HG03575 (cell line): ENCODE results near the gene ANXA4.
"Not testable (repeated sequence)": the region's sequence is repeated elsewhere in the genome, so short reads cannot be mapped to it uniquely, and the experiment has no call there.

Experiments
- ATAC-seq: cut with Tn5 transposase; IDR thresholded peaks from one replicate; pipeline ENCODE4 v1.9.1; 2021; ENCODE audit not compliant: unreplicated experiment, insufficient number of reproducible peaks, low FRiP score; ENCODE audit errors: extremely low read depth

Gene ANXA4

DNA sequence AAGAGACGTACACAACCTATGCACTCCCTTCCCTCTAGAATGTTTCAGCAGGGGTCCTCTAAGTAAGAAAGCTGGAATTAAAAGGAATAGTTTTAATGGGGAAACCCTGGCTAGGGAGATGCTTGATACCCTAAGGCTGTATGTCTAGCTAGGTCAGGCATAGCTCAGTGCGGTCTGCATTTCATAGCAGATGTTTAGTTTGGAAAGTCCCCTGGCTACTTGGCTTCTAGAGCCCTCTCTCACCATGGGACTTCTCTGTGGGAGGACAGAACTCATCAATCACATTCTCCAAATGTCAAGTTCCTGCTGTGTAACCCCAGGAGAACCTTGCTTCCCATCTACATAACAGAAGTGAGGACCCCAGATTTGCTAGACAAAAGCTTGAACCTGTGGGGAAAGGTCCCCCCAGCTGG, 24.1 kb upstream of the ANXA4 start:
- no peak for ATAC-seq

DNA sequence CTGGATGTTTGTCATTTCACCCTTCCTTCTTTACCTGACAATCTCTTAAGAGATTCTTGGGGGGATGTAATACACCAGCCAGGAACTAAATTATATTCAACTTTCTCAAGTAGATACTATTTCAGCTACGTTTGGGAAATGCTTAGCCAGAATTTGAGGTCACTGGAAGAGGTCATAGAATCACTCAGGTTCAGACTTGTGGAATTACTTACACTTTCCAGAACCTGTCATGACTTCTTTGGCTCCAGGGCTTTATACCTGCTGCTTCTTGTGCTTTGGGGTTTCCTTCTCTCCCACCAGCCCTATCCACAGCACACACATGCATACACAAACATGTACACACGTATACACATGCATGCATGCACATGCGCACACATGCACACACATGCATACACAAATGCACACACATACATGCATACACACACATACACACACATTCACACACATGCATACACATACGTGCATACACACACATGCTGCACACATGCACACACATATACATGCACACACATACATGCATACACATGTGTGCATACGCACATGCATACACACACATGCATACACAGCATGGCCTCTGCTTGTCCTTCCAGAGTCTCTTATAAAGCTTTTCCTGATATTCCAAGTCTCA, 23.5 kb upstream of the ANXA4 start:
- no peak for ATAC-seq

DNA sequence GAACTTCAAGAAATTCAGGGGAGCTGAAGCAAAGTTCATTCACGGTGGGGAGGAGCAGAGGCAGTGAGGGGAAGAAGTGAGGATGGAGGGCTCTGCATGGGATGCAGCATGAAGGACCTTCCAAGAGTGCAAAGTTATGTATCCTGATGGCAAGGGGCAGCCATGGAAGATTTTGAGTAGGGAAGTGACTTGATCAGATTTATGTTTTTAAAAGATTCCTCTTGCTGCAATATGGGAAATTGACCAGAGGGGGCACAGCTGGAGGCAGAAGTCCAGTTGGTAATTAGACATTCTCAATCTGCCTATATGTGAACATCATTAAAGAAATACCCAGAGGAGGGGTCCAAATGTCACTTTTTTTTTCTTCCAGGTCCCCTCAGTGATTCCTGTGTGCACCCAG, 21.5 kb upstream of the ANXA4 start:
- ATAC-seq: no peak

DNA sequence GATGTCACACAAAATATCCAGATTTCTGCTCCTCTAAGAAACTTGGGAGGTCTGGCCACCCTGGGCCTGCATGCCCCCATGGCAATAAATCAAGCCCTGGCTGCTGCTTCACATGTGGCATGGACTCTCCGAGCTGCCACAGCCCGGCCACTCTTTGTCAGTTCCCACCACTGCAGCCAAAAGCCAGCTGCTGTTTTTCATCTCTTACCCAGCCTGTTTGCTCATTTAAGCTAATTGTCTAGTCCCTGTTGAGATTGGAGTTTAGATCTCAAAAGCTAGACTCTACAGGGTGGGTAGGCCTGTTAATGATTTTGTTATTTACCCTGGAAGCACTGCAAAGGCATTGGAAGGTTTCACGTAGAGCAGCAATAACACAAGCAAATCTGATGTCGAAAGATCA, 20.9 kb upstream of the ANXA4 start:
- ATAC-seq: no peak

DNA sequence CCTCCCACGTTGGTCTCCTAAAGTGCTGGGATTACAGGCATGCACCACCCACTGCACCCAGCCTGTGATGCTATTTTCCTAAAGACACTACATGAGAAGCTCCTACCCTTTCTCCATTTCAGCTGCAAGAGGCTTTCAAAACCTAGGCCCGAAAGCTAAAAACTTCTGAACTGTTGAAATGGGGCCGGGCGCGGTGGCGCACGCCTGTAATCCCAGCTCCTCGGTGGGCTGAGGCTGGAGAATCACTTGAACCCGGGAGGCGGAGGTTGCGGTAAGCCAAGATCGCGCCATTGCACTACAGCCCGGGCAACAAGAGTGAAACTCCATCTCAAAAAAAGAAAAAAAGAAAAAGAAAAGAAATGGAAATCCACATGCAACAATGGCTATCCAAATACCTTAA, 18.1 kb upstream of the ANXA4 start:
- no peak for ATAC-seq

DNA sequence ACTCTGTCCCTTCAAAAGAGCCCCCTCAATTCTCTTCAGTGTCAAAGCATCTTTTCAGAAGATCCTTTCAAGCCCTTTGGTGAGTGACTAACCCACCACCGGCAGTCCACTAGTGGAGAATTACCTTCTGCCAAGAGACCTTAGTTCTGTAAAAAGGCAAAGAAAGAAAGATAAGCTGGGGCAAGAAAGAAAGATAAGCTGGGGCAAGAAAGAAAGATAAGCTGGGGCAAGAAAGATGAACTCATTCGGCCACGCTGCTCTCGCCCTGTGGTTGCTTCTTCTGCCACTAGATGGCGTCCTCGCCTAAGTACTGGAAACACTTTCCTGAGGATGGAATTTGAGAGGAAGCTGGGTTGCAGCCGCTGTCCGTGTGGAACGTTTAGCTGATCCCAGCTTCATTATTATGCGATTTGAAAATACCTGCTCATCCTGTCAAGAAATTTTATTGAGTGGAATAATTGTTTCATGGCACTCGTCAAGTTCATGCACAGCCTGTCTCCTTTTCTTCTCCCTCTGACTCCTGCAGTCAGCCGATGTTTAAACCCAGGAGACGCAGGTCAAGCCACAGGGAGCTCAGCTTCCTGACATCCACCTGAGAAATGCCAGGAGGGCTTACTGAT, 17.3 kb upstream of the ANXA4 start:
- ATAC-seq: no peak

DNA sequence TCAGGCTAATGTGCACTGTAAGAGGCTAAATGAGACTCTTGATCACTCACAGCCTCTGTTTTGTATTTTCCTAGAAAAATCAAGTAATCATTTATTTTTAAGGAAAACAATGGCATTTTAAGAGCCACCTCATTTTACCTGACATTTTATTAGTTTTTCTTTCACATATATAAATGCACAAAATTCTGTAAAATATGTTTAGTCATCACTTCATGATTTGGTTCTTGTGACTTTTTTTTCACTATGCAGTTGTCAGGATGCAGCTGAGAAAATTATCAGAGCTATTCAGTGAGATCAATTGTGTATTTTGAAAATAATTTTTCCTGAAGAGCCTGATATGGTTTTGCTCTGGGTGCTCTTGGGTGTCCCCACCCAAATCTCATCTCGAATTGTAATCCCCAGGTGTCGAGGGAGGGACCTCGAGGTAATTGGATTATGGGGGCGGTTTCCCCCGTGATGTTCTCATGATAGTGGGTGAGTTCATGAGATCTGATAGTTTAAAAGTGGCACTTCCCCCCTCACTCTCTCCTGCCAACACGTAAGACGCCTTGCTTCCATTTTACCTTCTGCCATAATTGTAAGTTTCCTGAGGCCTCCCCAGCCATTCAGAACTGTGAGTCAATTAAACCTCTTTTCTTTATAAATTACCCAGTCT, 16.1 kb upstream of the ANXA4 start:
- no peak for ATAC-seq

DNA sequence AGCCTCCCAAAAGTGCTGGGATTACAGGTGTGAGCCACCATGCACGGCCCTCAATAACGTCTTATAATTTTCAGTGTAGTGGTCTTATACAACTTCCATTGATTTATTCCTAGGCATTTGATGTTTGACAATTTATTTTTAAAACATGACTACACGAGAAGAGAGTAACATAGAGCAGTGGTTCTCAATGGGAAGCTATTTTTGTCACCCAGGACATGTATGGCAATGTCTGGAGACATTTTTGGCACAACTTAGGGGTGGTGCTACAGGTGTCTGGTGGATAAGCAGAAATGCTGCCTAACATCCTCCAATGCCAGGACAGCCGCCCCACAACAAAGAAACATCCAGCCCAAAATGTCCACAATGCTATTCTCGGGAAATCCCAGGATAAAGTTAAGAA, 12.7 kb upstream of the ANXA4 start:
- ATAC-seq: no peak

DNA sequence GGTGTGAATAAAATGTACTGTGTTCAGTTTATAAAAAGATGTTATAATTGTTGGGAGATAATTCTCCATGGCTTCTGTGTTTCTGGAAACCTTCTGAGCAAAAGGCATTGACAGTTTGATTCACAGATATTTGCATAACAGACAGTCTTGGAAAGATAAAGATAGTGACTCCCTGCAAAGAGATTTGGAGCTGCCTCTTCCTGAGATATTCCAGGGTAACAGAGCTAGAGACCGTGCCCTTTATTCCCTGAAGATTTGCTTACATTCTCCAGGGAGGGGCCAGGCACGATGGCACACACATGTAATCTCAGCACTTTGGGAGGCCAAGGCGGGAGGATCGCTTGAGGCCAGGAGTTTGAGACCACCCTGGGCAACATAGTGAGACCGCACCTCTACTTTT, 12.2 kb upstream of the ANXA4 start:
- no peak for ATAC-seq

DNA sequence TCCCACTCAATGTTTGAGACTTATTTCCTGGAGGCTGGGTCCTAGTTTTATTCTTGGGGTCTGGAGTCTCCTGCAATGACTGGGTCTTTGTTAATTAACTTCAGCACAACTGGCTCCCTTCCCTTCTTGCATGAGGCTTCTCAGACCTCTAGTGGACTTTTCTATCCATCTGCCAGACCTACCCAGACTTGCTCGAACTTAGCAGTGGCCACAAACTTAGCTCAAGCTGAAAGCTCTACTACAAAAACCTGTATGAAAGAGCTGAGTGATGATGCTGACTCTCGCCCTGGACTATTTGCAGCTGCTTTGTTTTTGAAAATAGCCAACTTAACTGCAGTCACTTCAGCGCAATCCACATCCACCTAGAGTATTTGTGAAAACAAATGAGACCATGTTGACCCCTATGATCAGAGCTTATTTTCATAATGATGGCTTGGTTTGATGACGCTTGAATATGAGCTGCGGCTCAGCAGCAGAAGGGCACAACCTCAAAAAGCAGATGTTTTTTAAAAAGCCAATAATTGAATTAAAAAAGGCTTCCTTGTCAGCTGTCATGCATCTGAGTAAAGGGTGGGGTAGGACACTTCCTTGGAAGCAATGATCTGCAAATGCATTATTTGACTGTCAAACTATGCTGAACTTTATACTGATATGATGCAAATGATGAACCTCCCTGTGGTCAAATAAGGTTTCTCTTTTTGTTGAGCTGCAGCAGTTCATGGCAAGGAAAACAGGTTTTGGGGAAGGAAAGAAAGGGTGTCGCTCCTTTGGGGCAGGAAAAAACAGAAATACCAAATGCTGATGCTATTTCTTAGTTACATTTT, 10.6 kb upstream of the ANXA4 start:
- no peak for ATAC-seq

DNA sequence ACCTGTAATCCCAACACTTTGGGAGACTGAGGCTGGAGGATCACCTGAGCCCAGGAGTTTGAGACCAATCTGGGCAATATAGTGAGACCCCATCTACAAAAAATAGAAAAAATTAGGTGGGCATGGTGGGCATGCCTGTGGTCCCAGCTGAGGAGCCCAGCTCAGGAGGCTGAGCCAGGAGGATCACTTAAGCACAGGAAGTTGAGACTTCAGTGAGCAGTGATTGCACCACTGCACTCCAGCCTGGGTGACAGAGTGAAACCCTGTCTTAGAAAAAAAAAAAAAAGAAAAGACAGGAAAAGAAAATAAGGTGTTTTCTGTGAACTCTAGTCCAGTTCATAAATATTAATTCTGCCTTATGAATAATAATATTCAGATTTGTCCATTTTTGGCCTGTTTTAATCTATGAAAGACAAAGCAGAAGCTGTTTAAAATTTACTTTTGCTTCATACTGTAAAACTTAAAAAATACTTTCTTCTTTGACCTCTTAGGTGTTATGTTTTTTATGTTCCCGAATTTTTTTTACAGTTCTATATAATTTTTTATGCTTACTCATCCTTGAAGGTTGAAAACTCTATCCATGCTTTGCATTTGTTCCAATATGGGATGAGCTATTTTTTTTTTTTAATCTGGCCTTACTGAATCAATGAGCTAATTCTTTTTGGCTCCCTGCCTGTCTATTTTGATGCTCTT, 8.4 kb upstream of the ANXA4 start:
- no peak for ATAC-seq

DNA sequence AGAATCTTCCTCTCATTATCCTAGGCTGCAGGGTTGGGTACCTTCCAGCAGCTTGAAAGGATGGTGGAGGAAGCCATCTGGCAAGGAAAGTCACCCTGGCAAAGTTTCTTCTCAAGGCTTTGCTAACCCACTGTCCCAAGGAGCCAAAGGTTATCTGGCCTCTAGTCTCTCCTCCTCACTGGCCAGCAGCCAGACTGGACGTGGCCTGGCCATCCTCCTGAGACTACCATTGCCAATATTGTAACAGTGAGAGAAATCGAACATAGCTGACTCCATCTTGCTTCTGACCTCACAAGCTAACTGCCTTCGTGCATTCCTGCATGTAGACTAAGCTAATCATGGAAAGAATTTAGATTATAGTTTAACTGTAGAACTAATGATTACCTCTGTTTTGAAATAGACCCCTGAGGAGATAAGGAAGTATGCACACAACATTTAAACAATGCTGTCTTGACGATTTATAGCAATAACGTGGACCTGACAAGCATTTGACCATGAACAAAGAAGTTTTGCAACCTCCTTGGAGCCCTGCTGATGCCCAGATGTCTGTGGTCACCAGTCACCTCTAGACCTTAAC, 7.8 kb upstream of the ANXA4 start:
- ATAC-seq: no peak

DNA sequence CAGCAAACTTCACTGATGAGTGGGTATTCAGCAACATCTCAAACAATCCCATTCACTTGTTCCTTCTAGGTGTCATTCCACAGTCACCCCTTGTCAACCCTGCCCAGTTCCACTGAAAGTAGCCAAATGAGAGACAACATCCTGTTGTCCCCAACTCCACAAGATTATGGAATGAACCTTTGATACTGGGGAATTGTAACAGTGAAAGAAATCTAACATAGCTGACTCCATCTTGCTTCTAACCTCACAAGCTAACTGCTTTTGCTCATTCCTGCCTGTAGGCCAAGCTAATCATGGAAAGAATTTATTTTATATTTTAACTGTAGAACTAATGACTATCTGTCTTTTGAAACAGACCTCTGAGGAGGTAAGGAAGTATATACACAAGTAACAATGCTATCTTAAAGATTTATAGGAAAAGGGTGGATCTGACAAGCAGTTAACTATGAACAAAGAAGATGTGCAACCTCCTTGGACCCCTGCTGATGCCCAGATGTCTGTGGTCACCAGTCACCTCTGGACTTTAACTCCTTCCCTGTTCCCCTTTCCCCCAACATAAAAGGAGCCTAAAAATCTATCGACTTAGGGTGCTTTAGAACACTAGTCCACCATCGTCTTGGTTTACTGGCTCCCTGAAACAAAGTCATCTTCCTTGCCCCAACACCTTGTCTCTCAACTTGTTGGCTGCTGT, 6.9 kb upstream of the ANXA4 start:
- ATAC-seq: no peak

DNA sequence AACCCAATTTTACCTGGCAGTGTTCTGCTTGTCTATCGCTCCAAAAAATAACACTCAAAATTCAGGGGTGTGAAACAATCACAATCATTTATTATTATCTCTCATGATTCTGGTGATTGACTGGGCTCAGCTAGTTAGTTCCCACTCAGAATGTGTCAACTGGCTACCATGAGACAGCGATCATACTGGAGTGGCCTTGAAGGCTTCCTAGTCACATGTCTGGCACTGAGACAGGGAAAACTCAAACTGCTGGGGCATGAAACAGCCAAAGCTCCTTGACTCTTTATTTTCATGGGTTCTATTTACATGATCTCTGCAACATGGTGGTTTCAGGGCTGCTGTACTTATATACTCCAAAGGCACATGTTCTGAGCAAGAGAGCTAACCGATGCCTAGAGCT, 6.2 kb upstream of the ANXA4 start:
- no peak for ATAC-seq

DNA sequence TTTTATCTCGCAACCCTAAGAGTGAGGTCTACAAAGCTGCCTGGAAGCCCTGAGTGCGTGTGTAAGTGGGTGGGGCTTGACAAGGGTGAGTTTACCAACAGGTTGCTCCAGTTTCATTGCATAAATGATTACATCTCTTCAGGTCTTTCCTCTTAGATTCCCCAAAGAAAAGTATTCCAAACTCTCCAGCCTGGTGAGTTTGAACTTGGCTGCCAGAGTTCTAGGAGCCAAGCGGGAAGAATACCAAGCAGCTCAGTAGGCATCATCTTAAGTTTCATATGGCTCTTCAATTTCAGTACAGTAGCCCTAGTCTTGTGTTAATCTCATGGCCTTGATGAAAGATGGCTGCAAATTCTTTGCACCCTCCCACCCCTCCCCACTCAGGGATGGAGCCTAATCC, 3.8 kb upstream of the ANXA4 start:
- not testable (repeated sequence) for ATAC-seq

DNA sequence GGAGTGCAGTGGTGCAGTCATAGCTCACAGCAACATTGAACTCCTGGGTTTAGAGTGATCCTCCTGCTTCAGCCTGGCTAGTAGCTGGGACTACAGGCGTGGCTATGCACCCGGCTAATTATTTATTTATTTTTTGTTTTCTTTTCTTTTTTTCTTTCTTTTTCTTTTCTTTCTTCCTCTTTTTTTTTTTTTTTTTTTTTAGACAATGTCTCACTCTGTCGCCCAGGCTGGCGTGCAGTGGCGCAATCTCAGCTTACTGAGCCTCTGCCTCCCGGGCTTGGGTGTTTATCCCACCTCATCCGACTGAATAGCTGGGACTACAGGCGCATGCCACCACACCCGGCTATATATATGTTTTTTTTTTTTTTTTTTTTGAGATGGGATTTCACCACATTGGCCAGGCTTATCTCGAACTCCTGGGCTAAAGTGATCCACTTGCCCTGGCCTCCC, 1.4 kb upstream of the ANXA4 start:
- ATAC-seq: no peak

DNA sequence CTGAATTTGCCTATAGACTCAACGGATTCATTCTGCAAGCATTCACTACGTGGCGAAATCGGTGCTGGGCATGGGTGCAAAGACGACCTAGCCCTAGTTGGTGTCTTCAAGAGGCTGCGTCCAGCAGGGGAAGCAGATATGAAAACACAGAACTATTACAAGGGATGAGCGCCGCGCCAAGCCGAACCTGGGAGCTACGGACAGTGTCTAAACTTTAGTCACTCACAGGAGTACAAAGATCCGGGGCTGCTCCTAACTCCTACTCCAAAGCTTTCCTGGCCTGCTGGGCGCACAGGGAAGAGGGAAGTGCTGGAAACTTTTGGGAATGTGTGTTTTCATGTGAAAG, 732 bp upstream of the ANXA4 start:
- no peak for ATAC-seq

DNA sequence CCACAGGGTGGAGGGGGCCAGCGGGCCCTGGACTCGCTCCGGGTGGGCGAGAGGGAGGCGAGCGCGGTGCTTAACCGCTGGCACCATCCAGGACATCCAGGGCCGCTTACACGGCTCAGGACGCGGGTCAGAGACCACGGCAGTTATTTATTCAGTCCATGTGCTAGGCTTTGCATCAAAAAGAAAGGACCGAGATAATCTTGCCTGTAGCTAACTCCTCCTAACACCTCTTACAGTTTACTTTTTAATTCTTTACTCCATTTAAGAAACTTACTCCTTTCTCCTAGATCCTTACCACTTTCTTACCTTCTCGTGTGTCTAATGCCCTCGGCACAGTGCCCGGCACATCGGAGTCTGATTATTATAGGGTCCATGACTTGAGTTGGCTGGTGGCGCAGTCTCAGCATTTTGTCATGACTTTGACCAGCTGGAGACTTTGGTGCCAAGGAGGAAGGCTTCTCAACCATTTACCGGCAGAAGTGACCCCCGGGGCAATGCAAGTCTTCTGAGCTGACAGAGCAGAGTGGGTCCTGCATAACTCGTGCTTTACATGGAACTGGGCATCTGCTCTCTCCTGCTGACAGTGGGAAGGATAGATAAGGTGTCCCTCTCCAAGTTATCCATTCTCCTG, 503 bp downstream of the ANXA4 start:
- no peak for ATAC-seq
